Measurements from ENCODE around the gene CCL7.

CCL7 gene

DNA sequence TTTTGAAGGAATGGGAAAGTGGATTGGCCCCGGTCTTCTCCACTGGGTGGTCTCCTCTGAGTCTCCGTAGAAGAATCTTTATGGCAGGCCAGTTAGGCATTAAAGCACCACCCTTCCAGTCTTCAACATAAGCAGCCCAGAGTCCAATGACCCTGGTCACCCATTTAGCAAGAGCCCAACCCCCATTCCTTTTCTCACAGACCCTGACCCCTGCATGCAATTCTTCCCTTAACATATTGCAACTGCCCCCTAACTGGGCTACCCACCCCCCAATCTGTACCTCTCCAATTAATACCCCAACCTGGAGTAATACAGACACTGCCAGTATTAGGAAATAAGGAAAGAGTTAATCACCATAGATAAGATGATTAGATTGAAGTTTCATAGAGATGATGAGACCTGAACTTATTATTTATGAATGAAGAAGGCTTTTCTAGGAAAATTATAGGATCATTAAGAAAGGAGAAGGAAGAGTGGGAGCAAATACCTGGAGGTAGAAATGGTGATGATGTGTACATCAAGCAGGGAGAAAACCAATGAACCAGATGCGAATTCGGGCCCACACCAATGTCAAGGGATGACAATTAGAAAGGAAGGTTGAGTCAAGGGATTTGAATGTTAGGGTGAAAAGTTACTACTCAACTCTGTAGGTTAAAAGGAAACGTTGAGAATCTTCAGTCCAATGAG lies 12.6 kb upstream of the CCL7 start:
- H3K27ac ChIP-seq: no peak overlapping the region
- DNase-seq: no peak
- no peaks in the 10 kb centered on the region for H3K9me3 ChIP-seq (ENCODE audit: severe bottlenecking)
- peaks cover 86% of the 10 kb centered on the region for H3K27me3 ChIP-seq (ENCODE audit: insufficient read depth, low read depth, severe bottlenecking)
- TF ChIP-seq CTCF (IDR thresholded peaks at IDR 0.05; ENCODE audit: low read depth, low read length): no peak
- no peak overlapping the region for H3K4me3 ChIP-seq (ENCODE audit: low read depth, low read length)
- H3K36me3 ChIP-seq: no peaks in the 10 kb centered on the region

GRCh38 chr17:34257986-34258326 lies 12.1 kb upstream of the CCL7 start:
- no peak for DNase-seq
- Histone ChIP-seq H3K9me3 (ENCODE audit: severe bottlenecking) (no peaks in the 10 kb centered on the region), H3K4me3 (ENCODE audit: low read depth, low read length) (no peak overlapping the region), H3K36me3 (no peaks in the 10 kb centered on the region), H3K27ac (no peak overlapping the region), H3K27me3 (ENCODE audit: insufficient read depth, low read depth, severe bottlenecking) (peaks cover 83% of the 10 kb centered on the region)
- no peak for TF ChIP-seq CTCF (IDR thresholded peaks at IDR 0.05; ENCODE audit: low read depth, low read length)

- H3K4me3 ChIP-seq (ENCODE audit: low read depth, low read length): no peak overlapping the region
- H3K27ac ChIP-seq: no peak overlapping the region
- H3K27me3 ChIP-seq (ENCODE audit: insufficient read depth, low read depth, severe bottlenecking): peaks cover 75% of the 10 kb centered on the region
- H3K9me3 ChIP-seq (ENCODE audit: severe bottlenecking): no peaks in the 10 kb centered on the region
- no peak for TF ChIP-seq CTCF (IDR thresholded peaks at IDR 0.05; ENCODE audit: low read depth, low read length)
- H3K36me3 ChIP-seq: no peaks in the 10 kb centered on the region
- DNase-seq: no peak
Observed at GRCh38 chr17:34259146-34259545, 10.9 kb upstream of the CCL7 start.

GRCh38 chr17:34260861-34261260 lies 9.2 kb upstream of the CCL7 start:
- no peak for DNase-seq
- Histone ChIP-seq H3K36me3 (no peaks in the 10 kb centered on the region), H3K4me3 (ENCODE audit: low read depth, low read length) (no peak overlapping the region), H3K9me3 (ENCODE audit: severe bottlenecking) (no peaks in the 10 kb centered on the region), H3K27ac (no peak overlapping the region), H3K27me3 (ENCODE audit: insufficient read depth, low read depth, severe bottlenecking) (peaks cover 74% of the 10 kb centered on the region)
- TF ChIP-seq CTCF (IDR thresholded peaks at IDR 0.05; ENCODE audit: low read depth, low read length): no peak

DNA sequence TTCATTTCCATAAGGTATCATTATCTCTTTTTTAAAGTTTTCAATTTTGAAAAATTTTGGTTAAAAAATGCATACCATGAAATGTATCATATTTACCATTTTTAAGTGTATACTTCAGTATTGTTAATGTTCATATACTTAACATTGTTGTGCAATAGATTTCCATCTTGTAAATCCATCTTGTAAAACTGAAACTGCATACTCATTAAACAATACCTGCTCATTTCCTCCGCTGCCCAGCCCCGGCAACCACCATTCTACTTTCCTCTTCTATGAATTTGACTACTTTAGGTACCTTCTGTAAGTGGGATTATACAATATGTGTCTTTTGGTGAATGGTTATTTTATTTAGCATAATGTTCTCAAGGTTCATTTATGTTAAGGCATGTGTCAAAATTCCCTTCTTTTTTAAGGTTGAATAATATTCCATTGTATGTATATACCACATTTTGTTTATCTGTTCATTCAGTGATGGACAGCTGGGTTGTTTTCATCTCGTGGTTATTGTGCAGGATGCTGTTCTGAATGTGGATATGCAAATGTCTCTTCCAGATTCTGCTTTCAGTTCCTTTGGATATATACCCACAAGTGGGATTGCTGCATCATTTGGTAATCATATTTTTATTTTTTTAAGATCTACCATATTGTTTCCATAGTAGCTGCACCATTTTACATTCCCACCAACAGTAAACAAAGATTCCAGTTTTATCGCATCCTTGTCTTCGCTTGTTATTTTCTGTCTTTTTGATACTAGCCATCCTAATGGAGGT lies 8.3 kb upstream of the CCL7 start:
- no peak overlapping the region for H3K4me3 ChIP-seq (ENCODE audit: low read depth, low read length)
- no peak for DNase-seq
- no peaks in the 10 kb centered on the region for H3K9me3 ChIP-seq (ENCODE audit: severe bottlenecking)
- H3K36me3 ChIP-seq: no peaks in the 10 kb centered on the region
- H3K27ac ChIP-seq: no peak overlapping the region
- no peak for TF ChIP-seq CTCF (IDR thresholded peaks at IDR 0.05; ENCODE audit: low read depth, low read length)
- H3K27me3 ChIP-seq (ENCODE audit: insufficient read depth, low read depth, severe bottlenecking): peaks cover 75% of the 10 kb centered on the region

All from WERI-Rb-1 (cell line).